Ishikawa (cell line): ENCODE data around the gene ADAMTSL1.

ENCODE experiments used
- CEBPB ChIP-seq: IDR thresholded peaks from 2 replicates; pipeline ENCODE4 v1.6.1; 2012
- CREB1 ChIP-seq: IDR thresholded peaks from 2 replicates; pipeline ENCODE4 v1.6.1; 2012; ENCODE audit warnings: low read depth
- EGR1 ChIP-seq: IDR thresholded peaks from 2 replicates; pipeline ENCODE4 v1.6.1; 2012
- EP300 ChIP-seq: IDR thresholded peaks from 2 replicates; pipeline ENCODE4 v1.6.1; 2012; ENCODE audit warnings: borderline replicate concordance
- FOXM1 ChIP-seq: IDR thresholded peaks from 2 replicates; pipeline ENCODE4 v1.6.1; 2012; ENCODE audit warnings: low read depth, borderline replicate concordance
- MAX ChIP-seq: IDR thresholded peaks from 2 replicates; pipeline ENCODE4 v1.6.1; 2012
- NFIC ChIP-seq: IDR thresholded peaks from 2 replicates; pipeline ENCODE4 v1.6.1; 2012
- RAD21 ChIP-seq: IDR thresholded peaks from 2 replicates; pipeline ENCODE4 v1.6.1; 2012; ENCODE audit warnings: low read depth
- REST ChIP-seq: IDR thresholded peaks from 2 replicates; pipeline ENCODE4 v1.6.1; 2012; ENCODE audit warnings: low read depth, mild to moderate bottlenecking
- TAF1 ChIP-seq: IDR thresholded peaks from 2 replicates; pipeline ENCODE4 v1.6.1; 2012; ENCODE audit warnings: low read depth, mild to moderate bottlenecking
- TCF12 ChIP-seq: IDR thresholded peaks from 2 replicates; pipeline ENCODE4 v1.6.1; 2012; ENCODE audit warnings: low read depth
- TEAD4 ChIP-seq: IDR thresholded peaks from 2 replicates; pipeline ENCODE4 v1.6.1; 2012
- YY1 ChIP-seq: IDR thresholded peaks from 2 replicates; pipeline ENCODE4 v1.6.1; 2012; ENCODE audit warnings: low read depth
- ZBTB7A ChIP-seq: IDR thresholded peaks from 2 replicates; pipeline ENCODE4 v1.6.1; 2012; ENCODE audit warnings: low read depth
- TF ChIP-seq, protein P1 (sequence below): IDR thresholded peaks from 2 replicates; pipeline ENCODE4 v1.6.1; 2012

Gene ADAMTSL1

GRCh38 chr9:18668944-18669343 is 195.0 kb downstream of the ADAMTSL1 start:
- TF ChIP-seq TCF12, result no peak
- TF ChIP-seq MAX, result no peak
- TF ChIP-seq, protein P1, sequence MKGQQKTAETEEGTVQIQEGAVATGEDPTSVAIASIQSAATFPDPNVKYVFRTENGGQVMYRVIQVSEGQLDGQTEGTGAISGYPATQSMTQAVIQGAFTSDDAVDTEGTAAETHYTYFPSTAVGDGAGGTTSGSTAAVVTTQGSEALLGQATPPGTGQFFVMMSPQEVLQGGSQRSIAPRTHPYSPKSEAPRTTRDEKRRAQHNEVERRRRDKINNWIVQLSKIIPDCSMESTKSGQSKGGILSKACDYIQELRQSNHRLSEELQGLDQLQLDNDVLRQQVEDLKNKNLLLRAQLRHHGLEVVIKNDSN, result no peak
- no peak for TF ChIP-seq NFIC
- no peak for TF ChIP-seq FOXM1
- no peak for TF ChIP-seq EP300
- no peak for TF ChIP-seq TAF1
- TF ChIP-seq RAD21, result no peak
- no peak for TF ChIP-seq REST
- TF ChIP-seq CREB1, result no peak
- no peak for TF ChIP-seq CEBPB
- TF ChIP-seq EGR1, result no peak
- TF ChIP-seq ZBTB7A, result no peak
- no peak for TF ChIP-seq YY1
- TF ChIP-seq TEAD4, result no peak

DNA sequence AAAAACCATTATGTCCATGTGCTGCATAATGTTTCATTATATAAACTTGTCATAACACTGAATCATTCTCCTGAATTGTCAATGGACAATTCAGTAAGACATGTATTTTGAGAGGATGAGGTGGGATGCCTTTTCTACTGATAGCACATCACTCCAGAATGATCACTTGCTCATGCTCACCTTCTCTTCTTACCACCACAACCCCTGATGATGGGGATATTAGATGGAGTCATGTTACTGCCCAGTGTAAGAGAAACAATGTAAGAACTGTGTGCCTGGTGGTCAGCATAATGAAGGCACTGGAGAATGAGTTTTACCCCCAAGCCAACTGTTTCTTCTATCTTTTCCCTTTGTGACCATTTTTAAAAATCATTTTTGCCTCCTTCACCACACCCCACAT is 198.8 kb downstream of the ADAMTSL1 start:
- TF ChIP-seq, protein P1, result no peak
- TF ChIP-seq TCF12 (no peak), TEAD4 (no peak)

GRCh38 chr9:18673179-18673578 is 199.2 kb downstream of the ADAMTSL1 start:
- no peak for TF ChIP-seq TCF12
- TF ChIP-seq CREB1, result no peak
- no peak for TF ChIP-seq TEAD4
- no peak for TF ChIP-seq ZBTB7A
- TF ChIP-seq EP300, result no peak
- no peak for TF ChIP-seq EGR1
- TF ChIP-seq YY1, result no peak
- TF ChIP-seq RAD21, result no peak
- TF ChIP-seq REST, result no peak
- TF ChIP-seq MAX, result no peak
- no peak for TF ChIP-seq CEBPB
- TF ChIP-seq, protein P1, result no peak
- no peak for TF ChIP-seq NFIC
- TF ChIP-seq TAF1, result no peak

DNA sequence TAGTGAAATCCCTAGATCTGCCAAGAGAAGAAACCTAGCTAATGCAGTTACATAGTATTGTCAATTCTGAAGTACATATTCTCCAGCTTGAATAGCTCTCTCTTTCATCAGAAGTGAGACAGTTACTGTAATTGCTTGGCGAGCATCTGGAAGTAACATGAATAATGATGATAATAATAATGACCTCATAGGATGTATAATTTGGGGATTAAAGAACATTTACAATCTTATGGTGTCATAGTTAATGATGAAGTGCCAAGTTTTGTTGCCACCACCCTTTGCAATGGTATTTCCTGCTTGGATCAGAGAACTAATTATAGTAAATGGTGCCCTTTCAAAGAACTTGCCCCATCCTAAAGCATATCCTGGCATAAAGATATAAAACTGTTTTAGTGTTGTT is 201.4 kb downstream of the ADAMTSL1 start:
- TF ChIP-seq FOXM1, result no peak
- TF ChIP-seq, protein P1, result no peak
- no peak for TF ChIP-seq RAD21
- no peak for TF ChIP-seq TAF1

DNA sequence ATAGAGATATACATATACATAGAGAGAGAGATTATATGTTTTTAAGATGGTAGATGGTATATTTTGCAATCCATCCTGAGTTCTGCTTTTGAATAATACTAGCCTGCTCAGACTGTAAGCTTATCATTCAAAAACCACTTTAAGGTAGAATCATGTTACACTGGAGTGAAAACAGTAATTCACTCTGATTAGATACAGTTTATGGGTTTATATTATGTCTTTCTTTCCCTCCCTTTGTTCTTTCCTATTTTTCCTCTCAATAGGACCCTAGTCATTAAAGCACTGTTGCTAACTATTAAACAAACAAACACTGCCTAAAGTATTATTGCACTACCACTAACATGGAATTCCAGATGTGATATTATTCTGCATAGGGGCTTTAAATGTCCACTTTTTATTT is 202.0 kb downstream of the ADAMTSL1 start:
- TF ChIP-seq MAX (no peak), TEAD4 (no peak)

GRCh38 chr9:18676525-18676924 is 202.6 kb downstream of the ADAMTSL1 start:
- TF ChIP-seq TEAD4 (no peak), RAD21 (no peak), CREB1 (no peak), EGR1 (no peak), TAF1 (no peak), FOXM1 (no peak)
